NT2/D1 (cell line): Measurements from ENCODE around the gene LRCH1.

Source experiments
- YY1 ChIP-seq: IDR thresholded peaks from 2 replicates; pipeline ENCODE4 v1.6.1; 2011; ENCODE audit not compliant: insufficient read length, insufficient read depth
- ZNF274 ChIP-seq: IDR thresholded peaks from 2 replicates; pipeline ENCODE4 v1.6.1; 2011; ENCODE audit warnings: mild to moderate bottlenecking, low read depth, low read length

DNA sequence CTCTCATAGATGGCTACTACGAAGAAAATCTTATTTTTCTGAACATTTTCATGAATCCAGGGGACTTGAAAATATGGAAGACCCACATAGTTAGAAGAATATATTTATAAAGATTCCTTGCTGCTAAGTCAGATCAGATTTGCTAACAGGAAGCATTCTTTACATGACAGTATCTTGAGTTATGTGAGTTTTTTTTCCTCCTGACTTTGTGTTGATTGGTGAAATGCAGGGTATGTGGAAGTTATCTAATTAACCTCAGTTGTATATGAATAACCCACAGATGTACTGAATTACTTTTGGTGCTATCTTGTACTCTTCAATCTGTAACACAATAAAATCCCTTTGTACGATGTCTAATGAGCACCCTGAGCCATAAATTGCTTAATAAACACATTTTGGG, 190.2 kb downstream of the LRCH1 start:
- TF ChIP-seq YY1 (no peak), ZNF274 (no peak)
